Activated CD4-positive, alpha-beta T cell treated with anti-CD3 and anti-CD28 coated beads for 24 hours (primary cell): Measurements from ENCODE around the gene CTNND2.
"Not testable (repeated sequence)": the region's sequence is repeated elsewhere in the genome, so short reads cannot be mapped to it uniquely, and the experiment has no call there.

Experiments
- DNase-seq, 2 donors: peaks; one replicate each; pipeline ENCODE4 v3.0.0-alpha.2; 2020; ENCODE audit warnings: low read depth in 2 of 2

Gene CTNND2

GRCh38 chr5:11084111-11084510, 820.1 kb downstream of the CTNND2 start:
- DNase-seq, result no peak

DNA sequence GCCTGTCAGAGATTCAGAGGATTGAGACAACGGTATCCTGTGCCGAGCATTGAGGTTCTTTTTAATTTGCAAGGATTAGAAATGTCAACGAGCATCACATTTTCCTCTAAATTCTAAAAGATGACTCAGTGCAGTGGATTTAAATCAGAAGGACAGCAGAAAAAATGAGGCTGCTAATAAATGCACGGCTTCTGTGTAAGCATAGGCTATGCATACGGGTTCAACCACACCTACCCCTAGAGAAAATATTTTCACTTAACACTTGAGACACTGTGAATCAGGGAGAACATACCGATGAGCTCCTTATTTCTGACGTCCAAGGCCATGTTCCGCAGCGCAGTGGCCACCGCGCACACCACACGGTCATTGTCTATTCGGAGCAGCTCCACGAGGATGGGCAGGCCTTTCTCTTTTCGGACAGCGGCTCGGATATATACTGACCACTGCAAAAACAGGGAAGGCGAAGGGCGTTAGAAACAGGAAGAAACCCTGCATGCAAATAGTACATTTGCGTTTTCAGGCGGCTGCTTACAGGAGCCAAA, 821.8 kb downstream of the CTNND2 start:
- DNase-seq, result no peak

DNA sequence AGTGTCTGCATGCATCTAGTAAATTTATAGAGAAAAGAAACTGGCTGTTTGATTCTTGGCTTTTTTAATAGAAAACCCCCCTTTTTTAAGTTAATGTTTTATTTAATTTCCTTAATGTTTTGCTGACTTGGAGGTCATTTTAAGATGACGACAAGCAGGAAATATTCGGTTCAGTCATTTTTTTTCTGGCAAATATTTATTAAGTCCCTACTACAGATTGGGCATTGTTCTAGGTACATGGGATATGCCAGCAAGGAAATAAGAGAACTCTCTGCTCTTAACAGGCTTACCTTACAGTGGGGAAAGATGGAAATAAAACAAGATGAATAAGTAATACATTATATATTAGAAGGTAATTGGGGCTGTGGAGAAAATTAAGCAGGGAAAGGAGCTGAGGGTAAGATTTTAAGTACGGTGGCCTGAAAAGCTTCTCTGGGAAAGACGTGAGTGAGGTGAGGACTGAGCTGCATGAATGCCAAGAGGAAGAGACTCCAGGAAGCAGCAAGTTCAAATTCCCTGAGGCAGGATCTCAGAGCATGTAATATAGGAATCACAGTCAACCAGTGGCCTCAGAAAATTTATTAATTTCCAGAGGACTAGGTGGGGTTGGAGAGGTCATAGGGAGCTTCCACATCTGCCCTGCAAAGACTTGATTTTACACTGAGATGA, 827.2 kb downstream of the CTNND2 start:
- DNase-seq, result no peak

DNA sequence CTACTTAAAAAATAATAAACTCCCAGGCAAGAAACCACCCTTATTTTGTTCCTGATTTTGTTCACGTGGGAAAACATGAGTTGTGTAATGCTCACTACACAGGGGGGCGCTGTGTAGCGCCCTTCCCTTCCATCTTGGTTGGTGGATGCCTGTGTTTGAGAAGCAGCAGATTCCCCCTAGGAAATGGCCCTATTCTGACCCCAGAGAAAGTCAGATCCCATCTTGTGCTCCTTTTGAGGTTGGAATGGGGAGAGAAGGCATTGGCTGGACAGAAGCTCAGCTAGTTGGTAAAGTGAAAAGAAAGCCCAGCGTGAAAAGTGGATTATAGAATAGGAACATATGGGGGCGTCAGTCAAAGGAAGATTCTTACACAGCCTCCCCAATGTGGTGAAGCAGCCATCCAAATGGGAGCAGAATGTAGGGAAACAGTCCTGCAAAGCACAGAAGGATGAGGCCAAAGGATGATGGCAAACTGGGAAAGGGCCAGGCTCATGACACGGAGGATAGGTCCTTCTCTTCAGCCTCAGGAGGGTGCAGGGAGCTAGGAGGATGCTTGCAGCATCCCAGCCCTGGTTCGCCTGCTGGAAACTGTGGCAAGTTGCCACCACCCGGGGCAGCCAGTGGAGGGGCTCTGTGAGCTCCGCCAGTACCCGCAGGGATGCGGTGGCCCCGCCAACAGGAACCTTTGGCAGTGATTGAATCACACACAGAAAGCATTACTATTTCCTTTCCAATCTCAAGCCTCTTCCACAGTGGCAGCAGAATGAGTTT, 829.0 kb downstream of the CTNND2 start:
- no peak for DNase-seq

- DNase-seq, result no peak
Observed at GRCh38 chr5:11072568-11072967, 831.7 kb downstream of the CTNND2 start.

- DNase-seq, result no peak
Observed at GRCh38 chr5:11072076-11072475, 832.2 kb downstream of the CTNND2 start.

- DNase-seq, result no peak
Observed at GRCh38 chr5:11069041-11069440, 835.2 kb downstream of the CTNND2 start.

- not testable (repeated sequence) for DNase-seq
Observed at GRCh38 chr5:11065723-11066122, 838.5 kb downstream of the CTNND2 start.

GRCh38 chr5:11064763-11065450, 839.3 kb downstream of the CTNND2 start:
- DNase-seq, result no peak

- no peak for DNase-seq
Observed at GRCh38 chr5:11062397-11062796, 841.8 kb downstream of the CTNND2 start.

DNA sequence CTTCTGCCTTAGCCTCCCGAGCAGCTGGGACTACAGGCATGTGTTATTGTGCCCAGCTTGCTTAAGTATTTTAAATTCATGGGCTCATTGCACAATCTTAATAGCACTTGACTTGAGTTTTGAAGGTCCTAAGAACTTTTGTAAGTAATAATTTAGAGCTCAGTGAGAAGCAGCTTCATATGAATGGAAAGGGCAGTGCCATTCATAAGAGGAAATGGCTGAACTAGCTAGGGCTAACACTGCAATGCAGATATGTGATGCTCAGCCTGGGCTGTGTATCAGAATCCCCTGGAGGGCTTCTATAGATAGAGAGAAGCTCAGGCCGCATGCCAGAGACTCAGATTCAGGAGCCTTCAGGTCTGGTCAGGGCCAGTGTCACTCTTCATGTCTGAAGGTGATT, 847.7 kb downstream of the CTNND2 start:
- DNase-seq, result no peak

- no peak for DNase-seq
Observed at GRCh38 chr5:11054014-11054413, 850.2 kb downstream of the CTNND2 start.

DNA sequence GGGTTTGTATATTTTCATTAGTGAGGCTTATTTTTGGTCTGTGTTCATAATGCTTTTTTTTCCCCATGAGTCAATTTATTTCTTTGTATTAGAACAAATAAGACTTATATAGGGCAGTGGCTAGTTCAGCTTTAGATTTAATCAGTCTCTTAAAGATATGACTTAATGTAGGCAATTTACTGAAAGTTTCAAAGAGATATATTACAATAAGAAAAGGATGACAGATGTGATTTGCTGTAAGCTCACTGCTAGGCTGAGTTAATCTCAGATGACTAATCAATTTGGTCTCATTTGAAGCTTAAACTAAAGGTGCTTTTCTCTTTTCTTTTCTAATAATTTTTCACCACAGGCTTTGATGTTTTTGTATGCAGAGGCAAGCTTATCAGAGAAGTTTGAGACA, 851.4 kb downstream of the CTNND2 start:
- DNase-seq, result no peak

GRCh38 chr5:11050596-11051304, 853.5 kb downstream of the CTNND2 start:
- no peak for DNase-seq

- no peak for DNase-seq
Observed at GRCh38 chr5:11048760-11049159, 855.5 kb downstream of the CTNND2 start.

GRCh38 chr5:11047625-11048024, 856.6 kb downstream of the CTNND2 start:
- no peak for DNase-seq

- DNase-seq, result no peak
Observed at GRCh38 chr5:11047030-11047429, 857.2 kb downstream of the CTNND2 start.

DNA sequence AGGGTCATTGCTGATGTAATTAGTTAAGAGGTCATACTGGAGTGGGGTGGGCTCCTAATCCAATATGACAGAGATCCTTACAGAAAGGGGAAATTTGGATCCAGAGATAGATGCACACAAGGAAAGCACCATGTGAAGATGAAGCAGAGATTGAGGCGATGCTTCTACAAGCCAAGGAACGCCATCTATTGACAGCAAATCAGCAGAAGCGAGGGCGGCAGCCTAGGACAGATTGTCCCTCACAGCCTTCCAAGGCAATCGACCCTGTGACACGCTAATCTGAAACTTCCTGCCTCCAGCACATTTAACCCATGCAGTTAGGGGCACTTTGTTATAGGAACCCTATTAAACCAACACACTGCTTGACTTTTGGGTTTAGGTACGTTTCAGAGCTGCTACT, 858.1 kb downstream of the CTNND2 start:
- DNase-seq, result no peak

DNA sequence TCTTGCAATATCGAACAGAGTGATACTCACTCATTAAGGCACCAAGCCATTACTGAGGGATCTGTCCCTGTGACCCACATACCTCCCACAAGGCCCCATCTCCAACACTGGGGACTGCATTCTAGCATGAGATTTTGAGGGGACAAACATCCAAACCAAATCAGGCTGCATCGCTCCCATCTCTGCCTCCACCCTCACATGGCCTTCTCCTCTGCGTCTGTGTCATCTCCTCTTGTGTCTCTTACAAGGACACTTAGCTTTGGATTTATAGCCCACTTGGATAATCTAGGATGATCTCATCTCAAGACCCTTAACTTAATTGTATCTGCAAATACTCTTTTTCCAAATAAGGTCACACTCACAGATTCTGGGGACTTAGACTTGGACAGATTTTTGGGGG, 858.8 kb downstream of the CTNND2 start:
- DNase-seq, result no peak

DNA sequence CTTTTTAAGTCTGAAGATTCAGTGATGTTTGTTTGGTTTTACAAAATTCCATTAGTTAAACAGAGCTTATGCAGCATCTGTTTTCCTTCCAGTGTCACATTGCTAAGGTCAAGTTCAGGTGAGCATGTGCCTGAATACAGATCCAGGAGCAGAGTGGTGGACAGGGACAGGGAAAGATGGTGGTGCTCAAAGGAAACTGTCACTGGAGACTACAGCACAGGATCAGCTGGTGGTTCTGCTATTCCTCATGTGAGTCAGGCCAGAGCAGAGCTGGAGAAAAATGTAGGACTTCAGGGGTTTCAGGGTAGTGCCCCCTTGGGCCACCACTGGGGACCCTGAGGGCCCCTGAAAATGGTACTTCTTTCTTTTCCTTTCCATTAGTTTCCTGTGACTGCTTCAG, 859.7 kb downstream of the CTNND2 start:
- DNase-seq, result no peak

GRCh38 chr5:11043881-11044280, 860.4 kb downstream of the CTNND2 start:
- no peak for DNase-seq

DNA sequence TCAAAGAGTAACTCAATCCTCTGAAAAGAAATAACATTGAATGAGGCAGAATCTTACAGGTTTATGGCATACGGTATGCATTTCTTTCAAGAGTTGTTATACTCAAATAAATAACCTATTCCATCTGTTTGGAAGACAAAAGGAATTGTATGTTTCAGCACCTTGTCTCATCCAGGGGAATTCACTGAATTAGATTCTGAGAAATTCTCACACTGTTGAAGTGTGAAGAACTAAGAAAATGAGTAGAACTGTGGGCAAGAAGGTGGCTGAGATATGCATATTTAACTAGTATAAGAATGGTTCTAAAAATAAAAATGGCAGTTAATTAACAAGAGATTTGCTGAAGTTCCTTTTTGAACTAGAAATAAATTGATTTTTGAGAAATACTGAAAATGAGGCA, 863.9 kb downstream of the CTNND2 start:
- DNase-seq, result no peak
